ENCODE measurements around the gene FGFR2. TPM values are rescaled to one million over a fixed set of nuclear protein-coding genes. Genes with fewer than 3 reads are reported as not detected.

The FGFR2 gene
- total RNA-seq, 1 donor from 2014 or later: 88.3 TPM

DNA sequence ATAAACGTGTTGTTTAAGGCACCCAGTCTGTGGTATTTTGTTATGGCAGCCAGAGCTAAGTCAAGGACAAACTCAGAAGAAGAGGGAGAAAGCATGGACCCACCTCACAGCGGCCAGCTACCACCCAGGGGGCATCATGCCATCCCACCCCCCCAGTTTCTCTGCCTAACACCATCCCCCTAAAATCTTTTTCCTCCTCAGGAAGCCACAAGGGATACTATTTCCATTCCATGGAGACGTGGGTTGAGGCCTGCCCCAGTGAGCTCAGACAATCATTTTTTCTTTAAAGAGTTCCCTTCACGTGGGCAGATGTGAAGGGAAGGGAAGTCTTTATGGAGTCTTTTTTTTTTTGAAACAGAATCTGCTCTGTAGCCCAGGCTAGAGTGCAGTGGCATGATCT, 131.8 kb downstream of the FGFR2 start:
- no peak for TF ChIP-seq CTCF (IDR thresholded peaks at IDR 0.05; ENCODE audit: unreplicated experiment)
- Mint-ChIP-seq H3K4me3 (no peak overlapping the region), H3K9me3 (no peaks in the 10 kb centered on the region), H3K36me3 (no peaks in the 10 kb centered on the region), H3K4me1 (peaks cover 17% of the 10 kb centered on the region), H3K27ac (no peak overlapping the region), H3K27me3 (ENCODE audit: low read depth) (peaks cover 2% of the 10 kb centered on the region)
- DNase-seq (ENCODE audit: low spot score in 2 of 2, unreplicated experiment in 2 of 2): no peak

DNA sequence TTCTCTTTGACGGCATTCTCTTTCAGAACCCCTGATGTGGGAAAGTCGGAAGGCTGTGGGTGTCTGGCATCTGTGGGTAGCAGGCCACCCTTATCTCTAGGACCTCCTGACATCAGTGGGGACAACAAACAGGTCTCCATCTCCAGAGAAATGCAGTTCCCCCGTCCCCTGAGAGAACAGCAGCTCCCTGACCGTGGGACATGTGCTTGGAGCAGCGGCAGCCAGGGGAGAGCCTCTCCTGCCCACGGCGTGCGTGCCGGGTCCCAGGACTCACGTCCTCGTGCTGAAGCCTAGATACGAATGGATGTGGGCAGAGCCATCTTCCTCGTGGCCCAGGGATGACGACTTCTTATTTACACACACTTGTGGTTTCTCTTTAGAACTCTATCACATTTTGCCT, 133.0 kb downstream of the FGFR2 start:
- no peaks in the 10 kb centered on the region for H3K9me3 Mint-ChIP-seq
- no peak overlapping the region for H3K4me3 Mint-ChIP-seq
- H3K36me3 Mint-ChIP-seq: no peaks in the 10 kb centered on the region
- TF ChIP-seq CTCF (IDR thresholded peaks at IDR 0.05; ENCODE audit: unreplicated experiment): no peak
- peaks cover 17% of the 10 kb centered on the region for H3K4me1 Mint-ChIP-seq
- DNase-seq (ENCODE audit: low spot score in 2 of 2, unreplicated experiment in 2 of 2): no peak
- peaks cover 3% of the 10 kb centered on the region for H3K27me3 Mint-ChIP-seq (ENCODE audit: low read depth)
- H3K27ac Mint-ChIP-seq: no peak overlapping the region

GRCh38 chr10:121464517-121464916, 133.7 kb downstream of the FGFR2 start:
- no peaks in the 10 kb centered on the region for H3K9me3 Mint-ChIP-seq
- no peaks in the 10 kb centered on the region for H3K36me3 Mint-ChIP-seq
- H3K4me3 Mint-ChIP-seq: no peak overlapping the region
- TF ChIP-seq CTCF (IDR thresholded peaks at IDR 0.05; ENCODE audit: unreplicated experiment): no peak
- H3K4me1 Mint-ChIP-seq: peaks cover 18% of the 10 kb centered on the region
- H3K27ac Mint-ChIP-seq: no peak overlapping the region
- DNase-seq (ENCODE audit: low spot score in 2 of 2, unreplicated experiment in 2 of 2): no peak
- H3K27me3 Mint-ChIP-seq (ENCODE audit: low read depth): peaks cover 5% of the 10 kb centered on the region

DNA sequence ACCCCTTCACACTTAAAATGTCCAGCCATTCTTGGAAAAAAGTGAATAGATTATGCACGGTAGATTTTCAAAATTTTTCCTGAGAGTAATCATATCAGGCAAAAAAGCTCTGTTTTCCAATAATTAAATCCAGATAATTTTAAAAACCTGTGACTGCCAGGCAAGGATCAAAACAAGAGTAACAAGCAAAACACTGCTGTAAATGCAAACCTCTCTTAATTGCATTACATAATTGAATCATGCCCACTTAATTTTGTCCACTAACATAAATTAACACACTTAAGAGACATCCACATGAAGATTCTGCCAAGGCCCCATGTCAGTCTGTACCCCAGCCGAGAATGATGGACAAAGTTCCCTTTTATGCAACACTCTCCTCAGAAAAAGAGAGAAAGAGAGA, 135.3 kb downstream of the FGFR2 start:
- H3K27me3 Mint-ChIP-seq (ENCODE audit: low read depth): peaks cover 13% of the 10 kb centered on the region
- no peak overlapping the region for H3K4me3 Mint-ChIP-seq
- no peaks in the 10 kb centered on the region for H3K36me3 Mint-ChIP-seq
- no peak for TF ChIP-seq CTCF (IDR thresholded peaks at IDR 0.05; ENCODE audit: unreplicated experiment)
- peaks cover 10% of the 10 kb centered on the region for H3K4me1 Mint-ChIP-seq
- H3K27ac Mint-ChIP-seq: no peak overlapping the region
- DNase-seq (ENCODE audit: low spot score in 2 of 2, unreplicated experiment in 2 of 2): no peak
- no peaks in the 10 kb centered on the region for H3K9me3 Mint-ChIP-seq

- Mint-ChIP-seq H3K4me1 (peaks cover 8% of the 10 kb centered on the region), H3K9me3 (no peaks in the 10 kb centered on the region), H3K36me3 (no peaks in the 10 kb centered on the region), H3K4me3 (no peak overlapping the region), H3K27ac (no peak overlapping the region), H3K27me3 (ENCODE audit: low read depth) (peaks cover 13% of the 10 kb centered on the region)
- TF ChIP-seq CTCF (IDR thresholded peaks at IDR 0.05; ENCODE audit: unreplicated experiment): no peak
- no peak for DNase-seq (ENCODE audit: low spot score in 2 of 2, unreplicated experiment in 2 of 2)
These were observed 136.0 kb downstream of the FGFR2 start for GRCh38 chr10:121462281-121462680.

DNA sequence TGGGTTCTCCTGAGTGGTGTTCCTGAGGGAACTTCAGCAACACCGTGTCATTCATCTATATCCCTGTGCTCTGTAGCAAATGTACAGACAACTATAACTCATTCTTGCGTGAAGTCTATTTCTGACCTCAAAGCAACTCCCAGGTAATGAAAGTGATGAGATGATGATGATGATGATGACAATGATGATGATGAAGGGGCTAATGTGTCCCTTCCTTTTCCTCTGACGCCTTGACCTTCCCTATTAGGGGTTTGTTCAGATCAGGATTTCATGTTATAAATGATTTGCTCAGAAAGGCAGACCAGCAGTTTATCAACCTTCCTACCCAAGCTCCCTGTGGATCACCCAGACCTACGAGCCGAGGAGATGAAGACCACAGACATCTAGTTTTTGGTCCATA, 136.9 kb downstream of the FGFR2 start:
- DNase-seq (ENCODE audit: low spot score in 2 of 2, unreplicated experiment in 2 of 2): no peak
- Mint-ChIP-seq H3K4me1 (peaks cover 8% of the 10 kb centered on the region), H3K36me3 (no peaks in the 10 kb centered on the region), H3K9me3 (no peaks in the 10 kb centered on the region), H3K27ac (no peak overlapping the region), H3K4me3 (no peak overlapping the region), H3K27me3 (ENCODE audit: low read depth) (peaks cover 13% of the 10 kb centered on the region)
- no peak for TF ChIP-seq CTCF (IDR thresholded peaks at IDR 0.05; ENCODE audit: unreplicated experiment)
